Uterine smooth muscle cell (primary cell): ENCODE measurements around the gene STAT1. TPM values are rescaled to one million over a fixed set of nuclear protein-coding genes. Genes with fewer than 3 reads are reported as not detected.

ENCODE experiments used
- total RNA-seq: library from RNA; depleted of rRNA; stranded (reverse); fragments of >200 nt; gene quantifications from 2 replicates; pipeline ENCODE4 v1.2.3, GENCODE V29; 2014

Gene STAT1
- 90.0 and 109 TPM in 2 replicates for total RNA-seq

GRCh38 chr2:191013932-191014652 is at the start of gene STAT1:
Gene STAT1, minus strand, starts transcription at chr2:191014171. Its CDS starts 4,168 bp downstream, at chr2:191010003.

Other genes with a start within 250 kb of the STAT1 start
- gene GLS, start 133.3 kb downstream of the STAT1 start, total RNA-seq = 161 and 275 TPM in 2 replicates
- 0.25 and 0.55 TPM in 2 replicates for gene STAT4, start 136.8 kb upstream of the STAT1 start, total RNA-seq
- 86.9 and 109 TPM in 2 replicates for gene MYO1B, start 231.2 kb upstream of the STAT1 start, total RNA-seq